A549 (cell line): ENCODE measurements around the gene PARD3B. TPM values are rescaled to one million over a fixed set of nuclear protein-coding genes. Genes with fewer than 3 reads are reported as not detected.

ENCODE experiments used
- ATAC-seq, 2 experiments: fragments of 200-7000 bp in 1 of 2; fragments of >200 bp in 1 of 2; cut with Nextera tagmentation in 1 of 2; cut with Tn5 transposase in 1 of 2; 3 replicates each; pipeline versions ENCODE4 v1.8.0 to v1.9.1; 2018 to 2020; ENCODE audit warnings: mild to moderate bottlenecking in 1 of 2, moderate library complexity in 1 of 2
- CTCF ChIA-PET: fragments of 300-600 bp; sonication (Branson Sonifier 250); formaldehyde crosslinking; extraction: SDS; loops from one replicate; lab custom pipeline; 2021; ENCODE audit warnings: antibody characterized with exemption, inconsistent platforms; lab: Yijun Ruan, JAX
- POLR2A ChIA-PET: fragments of 350-600 bp; formaldehyde crosslinking; extraction: SDS; loops from one replicate; lab custom pipeline; 2021; ENCODE audit warnings: antibody characterized with exemption, inconsistent platforms; lab: Yijun Ruan, JAX
- DNase-seq, 2 experiments: peaks; one replicate each; pipeline versions ENCODE4 v3.0.0 to v3.0.0-alpha.2; 2011 to 2016; ENCODE audit warnings: low read depth in 1 of 2, low spot score in 1 of 2
- FAIRE-seq: peaks from 2 replicates; lab custom pipeline; 2011; peaks lifted over from hg19 to GRCh38; lab: Jason Lieb, UNC
- H3K27ac ChIP-seq, 2 experiments: fragments of >200 bp; sonication (Bioruptor Twin); formaldehyde crosslinking; 3 replicates each; pipeline ENCODE4 v1.5.1; 2016 to 2017
- H3K4me1 ChIP-seq: fragments of >200 bp; sonication (Bioruptor Twin); formaldehyde crosslinking; 3 replicates; pipeline ENCODE4 v1.6.1; 2016
- H3K4me2 ChIP-seq: fragments of >200 bp; sonication (Bioruptor Twin); formaldehyde crosslinking; 3 replicates; pipeline ENCODE4 v1.6.1; 2016
- H3K4me3 ChIP-seq: fragments of >200 bp; sonication (Bioruptor Twin); formaldehyde crosslinking; 3 replicates; pipeline ENCODE4 v1.5.1; 2016
- H3K9me3 ChIP-seq: fragments of >200 bp; sonication (Bioruptor Twin); formaldehyde crosslinking; 3 replicates; pipeline ENCODE4 v1.6.1; 2016
- BHLHE40 ChIP-seq: IDR thresholded peaks from 2 replicates; pipeline ENCODE4 v1.6.1; 2012; ENCODE audit warnings: low read depth, low read length, inconsistent platforms
- CBX2 ChIP-seq: fragments of 200-600 bp; sonication (generic); IDR thresholded peaks from 2 replicates; pipeline ENCODE4 v1.6.1; 2016; ENCODE audit warnings: low read depth, mild to moderate bottlenecking, borderline replicate concordance
- CEBPB ChIP-seq, 2 experiments: fragments of >200 bp in 1 of 2; sonication (Bioruptor Twin) in 1 of 2; formaldehyde crosslinking in 1 of 2; IDR thresholded peaks; 2 replicates each; pipeline ENCODE4 v1.6.1; 2012 to 2016
- CHD2 ChIP-seq: fragments of 150-350 bp; IDR thresholded peaks from 2 replicates; pipeline ENCODE4 v1.6.1; 2014; ENCODE audit warnings: low read length; ENCODE audit not compliant: partially characterized antibody
- CHD4 ChIP-seq: fragments of 200-600 bp; sonication (generic); IDR thresholded peaks from 2 replicates; pipeline ENCODE4 v1.6.1; 2016; ENCODE audit warnings: antibody characterized with exemption, mild to moderate bottlenecking, borderline replicate concordance
- E2F6 ChIP-seq: IDR thresholded peaks from 2 replicates; pipeline ENCODE4 v1.6.1; 2012; ENCODE audit warnings: low read depth, borderline replicate concordance
- EP300 ChIP-seq, 2 experiments: fragments of >200 bp; sonication (Bioruptor Twin); formaldehyde crosslinking; IDR thresholded peaks; 2 replicates in 1 of 2; 3 replicates in 1 of 2; pipeline ENCODE4 v1.6.1; 2016 to 2017
- ESRRA ChIP-seq: fragments of 150-350 bp; IDR thresholded peaks from 2 replicates; pipeline ENCODE4 v1.6.1; 2014; ENCODE audit warnings: mild to moderate bottlenecking, low read length, borderline replicate concordance
- FOSL2 ChIP-seq, 2 experiments: fragments of 450-650 bp in 1 of 2; fragments of >200 bp in 1 of 2; sonication (Bioruptor Twin) in 1 of 2; formaldehyde crosslinking; IDR thresholded peaks; 2 replicates each; pipeline versions ENCODE4 v1.5.0 to v1.6.1; 2016 to 2020; ENCODE audit warnings: mild to moderate bottlenecking in 1 of 2, moderate library complexity in 1 of 2
- GATA3 ChIP-seq: IDR thresholded peaks from 2 replicates; pipeline ENCODE4 v1.6.1; 2012; ENCODE audit warnings: borderline replicate concordance
- HDAC2 ChIP-seq: fragments of 200-600 bp; sonication (generic); IDR thresholded peaks from 2 replicates; pipeline ENCODE4 v1.6.1; 2016
- HMGXB4 ChIP-seq: fragments of 250-450 bp; sonication (Bioruptor Pico); IDR thresholded peaks from 2 replicates; pipeline ENCODE4 v1.5.0; 2021; ENCODE audit warnings: mild to moderate bottlenecking, moderate library complexity, borderline replicate concordance
- HOXA7 ChIP-seq: fragments of 250-450 bp; sonication (Bioruptor Pico); IDR thresholded peaks from 2 replicates; pipeline ENCODE4 v1.5.0; 2020; ENCODE audit warnings: mild to moderate bottlenecking, moderate library complexity
- HOXB5 ChIP-seq: fragments of 250-450 bp; sonication (Bioruptor Pico); IDR thresholded peaks from 2 replicates; pipeline ENCODE4 v1.5.0; 2020; ENCODE audit warnings: mild to moderate bottlenecking, moderate library complexity
- KDM1A ChIP-seq: fragments of 200-600 bp; sonication (generic); IDR thresholded peaks from 2 replicates; pipeline ENCODE4 v1.6.1; 2016; ENCODE audit warnings: low read depth, mild to moderate bottlenecking
- KDM5A ChIP-seq: fragments of 200-600 bp; sonication (generic); IDR thresholded peaks from 2 replicates; pipeline ENCODE4 v1.6.1; 2016; ENCODE audit warnings: antibody characterized with exemption, mild to moderate bottlenecking
- MYC ChIP-seq: IDR thresholded peaks from 2 replicates; pipeline ENCODE4 v1.6.1; 2012; ENCODE audit warnings: mild to moderate bottlenecking, inconsistent platforms, low read length, improper control_type of control experiment, borderline replicate concordance
- PBX3 ChIP-seq: IDR thresholded peaks from 2 replicates; pipeline ENCODE4 v1.6.1; 2012
- POLR2A ChIP-seq: IDR thresholded peaks from 2 replicates; pipeline ENCODE4 v1.6.1; 2012; ENCODE audit warnings: mild to moderate bottlenecking, low read length
- RCOR1 ChIP-seq: fragments of 150-350 bp; IDR thresholded peaks from 2 replicates; pipeline ENCODE4 v1.6.1; 2014; ENCODE audit warnings: antibody characterized with exemption, low read length, low read depth
- RFX5 ChIP-seq: fragments of 450-650 bp; IDR thresholded peaks from 2 replicates; pipeline ENCODE4 v1.7.1; 2014; ENCODE audit warnings: antibody characterized with exemption, mild to moderate bottlenecking, moderate library complexity
- SMC3 ChIP-seq: fragments of >200 bp; sonication (Bioruptor Twin); formaldehyde crosslinking; IDR thresholded peaks from 3 replicates; pipeline ENCODE4 v1.6.1; 2018; ENCODE audit warnings: inconsistent platforms
- ZNF302 ChIP-seq: fragments of 250-450 bp; sonication (Bioruptor Pico); IDR thresholded peaks from 2 replicates; pipeline ENCODE4 v1.9.0; 2021; ENCODE audit warnings: inconsistent platforms, mild to moderate bottlenecking, moderate library complexity
- ZSCAN20 ChIP-seq: fragments of 250-450 bp; sonication (Bioruptor Pico); IDR thresholded peaks from 2 replicates; pipeline ENCODE4 v1.8.0; 2022; ENCODE audit warnings: mild to moderate bottlenecking, moderate library complexity
- WGBS: methylation state at CpG from one replicate; pipeline ENCODE4 v1.1.6; 2017; ENCODE audit errors: missing lambda C conversion rate; 5-methylcytosine and 5-hydroxymethylcytosine counted together
- polyA plus RNA-seq, 4 experiments: library from polyadenylated mRNA; depleted of rRNA in 3 of 4; stranded (reverse); fragments of >200 nt; fragmentation: RNase III in 1 of 4; extraction: RNeasy Plus Mini Kit Qiagen cat#74134 plus additional on column Dnase treatment in 1 of 4; gene quantifications; 2 replicates in 3 of 4; 3 replicates in 1 of 4; pipeline ENCODE4 v1.2.3, GENCODE V29; 2011 to 2017

Gene PARD3B
- polyA plus RNA-seq, 2 of the 4 experiments (the other 2 are of a cell fraction): 1.2 to 2.4 TPM

- H3K9me3 ChIP-seq: no peaks in the 10 kb centered on the region
- CTCF ChIA-PET: no interaction called here
- FAIRE-seq (no peak), ATAC-seq (no peak), DNase-seq (no peak)
- POLR2A ChIA-PET: no interaction called here
- no peak overlapping the region for H3K4me2 ChIP-seq
- 61% methylated on average over 4 of the region's 4 CpGs for WGBS
- TF ChIP-seq EP300 (IDR thresholded peaks at IDR 0.05): no peak
- no peak for TF ChIP-seq KDM1A
- no peak for TF ChIP-seq CBX2
- no peak overlapping the region for H3K27ac ChIP-seq
- no peak overlapping the region for H3K4me3 ChIP-seq
- peaks cover 7% of the 10 kb centered on the region; the same call in 1 of the 3 replicates for H3K4me1 ChIP-seq
These were observed 106.8 kb downstream of the PARD3B start for GRCh38 chr2:204652063-204652462.

GRCh38 chr2:204654669-204655068 lies 109.4 kb downstream of the PARD3B start:
- peaks cover 7% of the 10 kb centered on the region; the same call in 1 of the 3 replicates for H3K4me1 ChIP-seq
- H3K4me2 ChIP-seq: no peak overlapping the region
- no peak overlapping the region for H3K4me3 ChIP-seq
- no peak for FAIRE-seq
- WGBS: 95% methylated on average over 1 of the region's 1 CpG
- no peak overlapping the region for H3K27ac ChIP-seq
- H3K9me3 ChIP-seq: no peaks in the 10 kb centered on the region
- DNase-seq: no peak
- ATAC-seq: no peak
- TF ChIP-seq SMC3 (no peak), HOXA7 (CRISPR knock-in tag) (no peak), ZSCAN20 (CRISPR knock-in tag) (no peak), GATA3 (no peak), CHD4 (no peak), RCOR1 (no peak), BHLHE40 (no peak), MYC (no peak), ZNF302 (no peak), PBX3 (no peak), POLR2A (no peak), HOXB5 (CRISPR knock-in tag) (no peak), FOSL2 (IDR thresholded peaks at IDR 0.05) (no peak), FOSL2 (CRISPR knock-in tag; IDR thresholded peaks at IDR 0.05) (no peak), E2F6 (no peak), CHD2 (no peak), HMGXB4 (CRISPR knock-in tag) (no peak)
- POLR2A ChIA-PET: no interaction called here
- CTCF ChIA-PET: no interaction called here

- Histone ChIP-seq H3K4me3 (no peak overlapping the region), H3K27ac (no peak overlapping the region), H3K4me2 (no peak overlapping the region), H3K9me3 (no peaks in the 10 kb centered on the region), H3K4me1 (peaks cover 7% of the 10 kb centered on the region; the same call in 1 of the 3 replicates)
- TF ChIP-seq MYC (no peak), SMC3 (no peak), CEBPB (IDR thresholded peaks at IDR 0.05) (peak; percentile 51 to 63; a peak in 3 of 4 replicates), ZSCAN20 (CRISPR knock-in tag) (no peak), ESRRA (no peak), KDM5A (no peak), HDAC2 (no peak), RFX5 (no peak)
- CTCF ChIA-PET: no interaction called here
- POLR2A ChIA-PET: no interaction called here
- WGBS: 88% methylated on average over 2 of the region's 2 CpGs
- DNase-seq: no peak
- no peak for FAIRE-seq
- no peak for ATAC-seq
These were observed 109.8 kb downstream of the PARD3B start for GRCh38 chr2:204655101-204655500.
